Measurements from ENCODE around the gene PYGO2. TPM values are rescaled to one million over a fixed set of nuclear protein-coding genes. Genes with fewer than 3 reads are reported as not detected.
A peak's percentile ranks its signal among the peaks of the same experiment; 100 is the strongest.

Gene PYGO2
- total RNA-seq, 1 donor from 2014 or later: 7.4 TPM

DNA sequence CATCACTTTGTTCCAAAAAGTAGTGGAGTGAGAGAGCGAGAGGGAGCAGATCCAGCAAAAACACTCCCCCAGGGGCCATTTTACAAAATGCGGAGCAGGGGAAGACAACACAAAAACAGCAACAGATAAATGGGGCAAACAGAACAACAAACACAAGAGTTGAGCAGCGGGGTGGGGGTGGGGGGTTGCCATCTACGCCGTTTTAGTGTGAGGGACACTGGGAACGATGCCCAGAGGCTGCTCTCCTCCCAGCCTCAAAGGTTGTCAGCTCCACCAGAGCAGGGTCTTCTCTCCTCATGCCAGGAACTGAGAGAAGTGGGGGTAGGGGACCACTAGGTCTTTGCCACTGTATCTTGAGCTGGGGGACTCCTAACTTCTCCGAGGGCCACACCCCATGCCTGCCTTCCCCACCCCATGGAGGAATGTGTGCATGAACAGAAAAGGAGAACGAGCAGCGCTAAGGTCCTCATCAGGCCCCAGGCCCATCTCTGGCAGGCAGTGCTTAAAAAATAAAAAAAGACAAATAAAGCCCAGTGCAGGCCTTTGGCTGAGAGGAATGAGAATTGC is 4.4 kb downstream of the PYGO2 start:
- DNase-seq (ENCODE audit: low read depth) (no peak), FAIRE-seq (no peak)
- Histone ChIP-seq H3K4me3 (ENCODE audit: low read depth, low read length) (no peak overlapping the region), H3K27me3 (ENCODE audit: control insufficient read depth, insufficient read depth, low read length) (no peaks in the 10 kb centered on the region), H3K36me3 (ENCODE audit: control insufficient read depth, insufficient read depth, low read length) (peaks cover 2% of the 10 kb centered on the region)
- TF ChIP-seq, protein P1, sequence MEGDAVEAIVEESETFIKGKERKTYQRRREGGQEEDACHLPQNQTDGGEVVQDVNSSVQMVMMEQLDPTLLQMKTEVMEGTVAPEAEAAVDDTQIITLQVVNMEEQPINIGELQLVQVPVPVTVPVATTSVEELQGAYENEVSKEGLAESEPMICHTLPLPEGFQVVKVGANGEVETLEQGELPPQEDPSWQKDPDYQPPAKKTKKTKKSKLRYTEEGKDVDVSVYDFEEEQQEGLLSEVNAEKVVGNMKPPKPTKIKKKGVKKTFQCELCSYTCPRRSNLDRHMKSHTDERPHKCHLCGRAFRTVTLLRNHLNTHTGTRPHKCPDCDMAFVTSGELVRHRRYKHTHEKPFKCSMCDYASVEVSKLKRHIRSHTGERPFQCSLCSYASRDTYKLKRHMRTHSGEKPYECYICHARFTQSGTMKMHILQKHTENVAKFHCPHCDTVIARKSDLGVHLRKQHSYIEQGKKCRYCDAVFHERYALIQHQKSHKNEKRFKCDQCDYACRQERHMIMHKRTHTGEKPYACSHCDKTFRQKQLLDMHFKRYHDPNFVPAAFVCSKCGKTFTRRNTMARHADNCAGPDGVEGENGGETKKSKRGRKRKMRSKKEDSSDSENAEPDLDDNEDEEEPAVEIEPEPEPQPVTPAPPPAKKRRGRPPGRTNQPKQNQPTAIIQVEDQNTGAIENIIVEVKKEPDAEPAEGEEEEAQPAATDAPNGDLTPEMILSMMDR (IDR thresholded peaks at IDR 0.05; ENCODE audit: insufficient read depth, low read length, severe bottlenecking): no peak

DNA sequence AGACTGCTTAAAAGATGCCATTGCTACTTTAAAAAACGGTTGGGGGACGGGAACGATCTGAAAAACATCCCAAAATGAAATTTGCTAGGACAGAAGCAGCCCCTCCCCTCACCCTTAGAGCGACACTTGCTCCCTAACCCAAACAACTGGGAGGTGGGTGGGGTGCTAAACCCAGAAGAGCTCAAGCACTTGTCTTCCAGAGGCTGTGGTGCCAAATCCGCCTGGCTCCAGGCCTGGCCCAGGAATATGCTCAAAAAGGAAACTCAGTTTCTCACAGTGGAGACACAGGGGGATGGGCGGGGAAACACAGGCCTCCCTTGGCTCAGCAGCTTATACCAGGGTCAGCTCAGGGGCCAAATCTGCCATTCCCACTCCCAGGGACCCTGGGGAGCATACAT is 5.0 kb downstream of the PYGO2 start:
- H3K4me3 ChIP-seq (ENCODE audit: low read depth, low read length): peak overlapping the region; percentile 49
- no peak for FAIRE-seq
- peaks cover 2% of the 10 kb centered on the region for H3K36me3 ChIP-seq (ENCODE audit: control insufficient read depth, insufficient read depth, low read length)
- no peaks in the 10 kb centered on the region for H3K27me3 ChIP-seq (ENCODE audit: control insufficient read depth, insufficient read depth, low read length)
- DNase-seq (ENCODE audit: low read depth): no peak
- TF ChIP-seq, protein P1 (IDR thresholded peaks at IDR 0.05; ENCODE audit: insufficient read depth, low read length, severe bottlenecking): no peak

DNA sequence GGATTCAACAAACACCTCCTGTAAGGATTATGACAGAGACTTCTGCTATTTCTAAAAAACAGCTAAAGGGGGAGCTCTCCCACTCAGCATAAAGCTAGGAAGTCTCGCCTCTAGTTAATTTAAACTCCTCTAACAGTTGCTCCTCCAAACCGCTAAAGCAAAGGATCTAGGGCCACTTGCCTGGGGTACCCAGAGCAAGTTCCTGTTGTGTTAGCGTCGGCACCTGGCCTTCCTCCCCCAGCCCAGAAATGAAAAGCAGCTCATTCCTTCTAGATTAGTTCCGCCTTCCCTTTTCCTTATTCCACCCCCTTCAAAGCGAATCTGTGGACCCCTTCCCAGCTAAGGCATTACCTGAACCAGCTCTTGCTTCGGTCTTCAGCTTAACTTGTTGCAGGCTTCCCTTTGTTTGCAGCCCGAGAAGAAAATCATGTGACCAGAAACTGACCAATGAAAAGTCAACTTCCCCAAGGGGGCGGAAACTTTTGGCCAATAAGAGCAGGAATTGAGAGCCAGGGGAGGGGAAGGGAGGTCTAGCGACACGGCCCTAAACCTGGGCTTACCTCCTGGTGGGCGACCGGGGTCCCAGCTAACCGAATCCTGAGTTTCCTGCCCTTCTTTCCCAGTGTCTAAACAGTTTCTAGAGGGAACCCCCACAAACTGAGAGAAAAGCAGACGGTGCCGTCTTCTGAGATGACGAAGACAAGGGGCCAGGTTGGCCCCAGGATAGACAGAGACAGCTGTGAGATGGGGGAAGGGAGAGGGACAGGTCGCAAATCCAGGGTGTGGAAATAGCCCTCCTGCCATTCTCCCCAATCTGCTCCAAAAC is 5.7 kb downstream of the PYGO2 start, which contains the start of gene PBXIP1:
TSS of gene PBXIP1 (minus strand) at position 382 of the 826 bp plus-strand sequence. CDS start 2,378 bp downstream, outside the sequence.
- Histone ChIP-seq H3K4me3 (ENCODE audit: low read depth, low read length) (peak within 1 kb of the TSS; percentile 49), H3K27me3 (ENCODE audit: control insufficient read depth, insufficient read depth, low read length) (no peaks in the 10 kb centered on the region), H3K36me3 (ENCODE audit: control insufficient read depth, insufficient read depth, low read length) (peaks cover 2% of the 10 kb centered on the region)
- DNase-seq (ENCODE audit: low read depth) (peak; percentile 92), FAIRE-seq (no peak)
- TF ChIP-seq, protein P1 (IDR thresholded peaks at IDR 0.05; ENCODE audit: insufficient read depth, low read length, severe bottlenecking): peak; percentile 19

DNA sequence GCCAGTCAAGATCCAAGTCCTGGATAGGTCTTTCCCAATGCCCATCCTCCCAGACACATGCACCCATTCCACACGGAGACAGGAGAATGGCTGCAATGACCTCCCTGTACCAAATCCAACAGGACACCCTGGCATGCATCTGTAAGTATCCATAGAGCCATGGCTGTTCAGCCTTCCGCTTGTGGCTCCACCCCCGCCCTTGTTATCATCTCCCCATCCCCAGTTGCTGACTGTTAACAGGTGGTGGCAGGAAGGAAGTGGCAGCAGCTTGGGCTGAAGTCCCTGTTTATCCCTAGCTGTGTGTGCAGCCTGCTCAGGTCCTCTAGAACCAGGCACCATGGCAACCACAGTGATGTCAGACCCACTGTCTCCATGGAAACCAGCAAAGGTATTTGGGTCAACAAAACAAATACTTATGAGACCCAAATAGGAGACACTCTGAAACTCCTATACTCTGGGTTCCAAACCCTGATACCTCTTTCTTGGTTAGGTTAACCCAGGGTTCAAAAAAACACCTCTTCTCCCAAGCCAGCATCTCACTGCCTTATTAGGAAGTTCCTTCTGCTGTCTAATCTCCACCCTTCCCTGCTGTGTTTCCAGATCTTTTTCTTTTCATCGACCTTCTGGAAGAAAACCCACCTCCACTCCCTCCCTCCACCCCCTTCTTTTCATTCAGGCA is 6.4 kb downstream of the PYGO2 start:
- peak overlapping the region; percentile 49 for H3K4me3 ChIP-seq (ENCODE audit: low read depth, low read length)
- H3K27me3 ChIP-seq (ENCODE audit: control insufficient read depth, insufficient read depth, low read length): no peaks in the 10 kb centered on the region
- peaks cover 2% of the 10 kb centered on the region for H3K36me3 ChIP-seq (ENCODE audit: control insufficient read depth, insufficient read depth, low read length)
- FAIRE-seq (no peak), DNase-seq (ENCODE audit: low read depth) (peak; percentile 32)
- TF ChIP-seq, protein P1 (IDR thresholded peaks at IDR 0.05; ENCODE audit: insufficient read depth, low read length, severe bottlenecking): no peak

DNA sequence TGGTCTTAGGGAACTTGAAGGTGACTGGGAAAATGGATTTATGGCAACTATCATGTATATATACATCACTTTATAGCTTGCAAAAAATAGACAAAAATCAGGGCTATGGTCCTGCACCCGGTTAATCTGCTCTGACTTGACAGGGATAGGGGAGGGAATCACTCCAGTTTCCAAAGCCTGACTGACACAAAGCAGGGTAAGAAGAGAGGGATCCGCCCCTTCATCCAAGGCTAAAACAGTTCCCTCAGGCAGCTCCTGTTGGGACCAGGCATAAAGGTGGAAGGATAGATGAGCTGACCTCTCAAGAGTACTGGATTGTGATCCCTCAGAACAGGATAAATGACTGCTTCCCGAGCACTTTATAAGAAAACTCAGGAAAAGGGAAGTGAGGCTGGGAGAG is 7.0 kb downstream of the PYGO2 start:
- peaks cover 2% of the 10 kb centered on the region for H3K36me3 ChIP-seq (ENCODE audit: control insufficient read depth, insufficient read depth, low read length)
- no peak for DNase-seq (ENCODE audit: low read depth)
- TF ChIP-seq, protein P1 (IDR thresholded peaks at IDR 0.05; ENCODE audit: insufficient read depth, low read length, severe bottlenecking): no peak
- no peak for FAIRE-seq
- no peaks in the 10 kb centered on the region for H3K27me3 ChIP-seq (ENCODE audit: control insufficient read depth, insufficient read depth, low read length)
- H3K4me3 ChIP-seq (ENCODE audit: low read depth, low read length): no peak overlapping the region
